Placental pericyte (primary cell): ENCODE measurements around the gene PCDH9. TPM values are rescaled to one million over a fixed set of nuclear protein-coding genes. Genes with fewer than 3 reads are reported as not detected.

Experiments
- small RNA-seq: library from RNA; depleted of rRNA; stranded (forward); fragments of <200 nt; gene quantifications from one replicate; pipeline ENCODE3, GENCODE V24; 2012; ENCODE audit warnings: low replicate concordance
- total RNA-seq: library from RNA; depleted of rRNA; stranded (reverse); fragments of >200 nt; gene quantifications from 2 replicates; pipeline ENCODE4 v1.2.3, GENCODE V29; 2012

The PCDH9 gene
- under 0.01 and 4.4 TPM in 2 replicates for total RNA-seq

GRCh38 chr13:67229481-67230403 lies at the start of gene PCDH9:
TSS of gene PCDH9 (minus strand) at chr13:67230336. CDS start at chr13:67228440, 1,896 bp downstream.

Small RNA genes within 50 kb of the gene (small RNA-seq; reads per million reads assigned to genes)
- not detected for gene RNU7-87P
